Glomerular visceral epithelial cell (primary cell): Measurements from ENCODE around the gene WIZ.

Experiments
- DNase-seq: peaks from one replicate; pipeline ENCODE4 v3.0.0-alpha.2; 2016; ENCODE audit errors: extremely low spot score

WIZ gene

DNA sequence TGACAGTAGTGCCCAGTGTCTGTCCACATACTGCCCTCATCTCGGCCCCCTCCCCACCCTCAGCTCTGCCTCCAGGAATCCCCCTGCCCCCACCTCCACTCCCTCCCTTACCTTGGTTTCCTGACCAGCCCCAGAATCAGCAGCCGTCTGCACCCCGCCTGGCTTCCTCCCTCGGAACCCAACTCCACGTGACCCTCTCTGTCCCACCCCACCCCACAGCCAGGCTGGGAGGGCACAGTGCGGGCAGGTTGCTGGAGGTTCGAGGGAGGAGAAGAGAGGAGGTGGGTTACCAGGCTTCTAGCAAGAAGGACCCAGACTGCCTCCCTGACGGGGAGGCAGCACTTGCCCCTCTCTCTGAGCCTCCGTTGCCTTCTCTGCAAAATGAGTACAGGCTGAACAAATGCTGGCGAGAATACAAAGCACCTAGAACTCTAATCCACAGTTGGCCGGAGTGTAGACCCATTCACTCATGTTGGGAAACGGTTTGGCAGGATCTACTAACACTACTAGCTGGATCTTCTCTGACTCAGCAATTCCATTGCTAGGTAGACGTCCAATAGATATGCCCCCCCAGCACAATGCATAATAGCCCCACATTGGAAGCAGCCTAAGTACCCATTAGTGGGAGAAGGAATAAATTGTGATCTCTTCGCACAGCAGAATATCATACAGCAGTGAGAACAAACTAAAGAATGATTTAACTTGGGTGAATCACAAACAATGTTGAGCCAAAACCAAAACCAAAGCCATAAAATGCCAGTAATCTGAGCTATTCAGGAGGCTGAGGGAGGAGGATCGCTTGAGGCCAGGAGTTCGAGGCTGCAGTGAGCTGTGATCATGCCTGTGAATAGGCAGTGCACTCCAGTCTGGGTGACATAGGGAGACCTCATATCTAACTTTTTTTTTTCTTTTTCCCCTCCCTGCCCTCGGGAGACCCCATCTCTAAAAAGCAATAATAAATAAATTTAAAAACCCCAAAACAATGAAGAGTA, 14.9 kb upstream of the WIZ start, which contains the start of gene RASAL3:
TSS of gene RASAL3 (minus strand) at position 151 of the 992 bp plus-strand sequence. CDS start 186 bp downstream, outside the sequence.
- DNase-seq, result no peak

DNA sequence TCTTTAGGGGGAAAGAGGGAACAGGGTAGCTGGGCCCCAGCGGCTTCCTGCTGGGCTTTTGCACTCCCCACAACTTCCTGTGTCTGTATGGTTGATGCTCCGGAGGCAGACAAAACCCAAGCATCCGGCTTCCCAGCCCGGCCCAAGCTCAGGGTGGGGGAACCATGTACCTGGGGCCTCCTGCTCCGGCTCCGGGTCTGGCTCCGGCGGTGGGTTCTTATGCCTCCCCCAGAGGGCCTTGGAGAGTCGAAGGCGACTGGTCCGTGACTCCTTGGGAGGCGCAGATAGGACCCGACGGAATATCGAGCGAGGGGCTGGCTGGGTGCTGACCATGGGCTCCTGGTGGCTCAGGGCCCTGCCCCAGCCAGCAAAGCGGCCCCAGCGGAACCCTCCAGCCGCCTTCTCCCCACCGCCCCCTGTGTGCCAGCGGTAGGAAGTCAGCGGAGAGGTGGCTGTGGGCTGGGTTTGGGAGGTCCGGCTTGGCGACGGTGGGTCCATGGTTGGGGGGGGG, 14.2 kb upstream of the WIZ start:
- DNase-seq, result no peak

DNA sequence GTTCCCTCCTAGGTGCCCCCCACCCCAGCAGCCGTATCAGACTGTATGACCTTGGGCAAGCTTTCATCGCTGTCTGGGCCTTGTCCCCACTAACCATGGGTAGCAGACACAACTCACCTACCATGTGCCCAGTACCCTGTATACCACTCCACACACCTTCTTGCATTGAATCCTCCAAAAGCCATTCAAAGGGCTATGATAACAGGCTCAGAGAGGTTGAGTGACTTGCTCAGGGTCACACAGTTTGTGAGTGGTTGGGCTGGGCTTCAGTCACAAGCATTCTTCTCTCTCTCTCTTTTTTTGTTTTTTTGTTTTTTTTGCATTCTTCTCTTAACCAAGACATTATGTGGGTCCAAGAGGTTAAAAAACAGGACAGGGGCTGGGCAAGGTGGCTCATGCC, 11.9 kb upstream of the WIZ start:
- DNase-seq, result no peak

DNA sequence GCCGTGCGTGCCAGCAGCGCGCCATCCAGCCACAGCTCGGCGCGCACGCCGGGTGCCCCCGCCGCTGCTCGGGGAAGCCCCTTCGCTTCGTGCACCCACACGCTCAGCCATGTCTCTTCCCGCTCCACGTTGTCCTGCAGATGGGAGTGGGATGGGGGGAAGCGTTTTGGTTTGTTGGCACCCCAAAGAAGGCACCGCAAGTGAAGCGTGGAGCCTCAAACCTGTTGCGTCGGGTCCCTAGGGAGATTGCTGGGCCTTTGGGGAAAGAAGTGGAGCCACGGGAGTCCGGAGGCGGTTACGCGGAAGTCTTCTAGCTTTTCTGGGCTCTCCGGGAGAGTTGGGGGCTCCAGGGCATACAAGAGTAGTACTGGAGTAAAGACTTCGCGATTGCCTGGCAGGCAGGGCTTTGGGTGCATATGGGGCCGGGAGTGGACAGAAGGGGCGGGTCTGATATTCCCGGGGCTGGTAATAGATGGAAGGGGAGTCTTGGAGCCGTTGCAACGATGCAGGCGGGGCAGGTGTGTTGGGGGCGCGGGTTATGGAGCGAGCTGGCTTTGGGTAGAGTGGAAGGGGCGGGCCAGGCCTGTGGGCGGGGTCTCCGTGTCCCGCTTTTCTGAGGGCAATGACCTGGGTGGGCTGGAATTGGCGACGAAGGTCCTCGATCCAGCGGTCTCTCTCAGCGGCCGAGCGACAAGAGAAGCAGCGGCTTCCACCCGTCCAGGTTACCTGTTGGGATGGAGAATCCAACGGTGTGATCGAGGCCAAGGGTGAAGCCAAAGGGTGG, 8.1 kb upstream of the WIZ start:
- no peak for DNase-seq

DNA sequence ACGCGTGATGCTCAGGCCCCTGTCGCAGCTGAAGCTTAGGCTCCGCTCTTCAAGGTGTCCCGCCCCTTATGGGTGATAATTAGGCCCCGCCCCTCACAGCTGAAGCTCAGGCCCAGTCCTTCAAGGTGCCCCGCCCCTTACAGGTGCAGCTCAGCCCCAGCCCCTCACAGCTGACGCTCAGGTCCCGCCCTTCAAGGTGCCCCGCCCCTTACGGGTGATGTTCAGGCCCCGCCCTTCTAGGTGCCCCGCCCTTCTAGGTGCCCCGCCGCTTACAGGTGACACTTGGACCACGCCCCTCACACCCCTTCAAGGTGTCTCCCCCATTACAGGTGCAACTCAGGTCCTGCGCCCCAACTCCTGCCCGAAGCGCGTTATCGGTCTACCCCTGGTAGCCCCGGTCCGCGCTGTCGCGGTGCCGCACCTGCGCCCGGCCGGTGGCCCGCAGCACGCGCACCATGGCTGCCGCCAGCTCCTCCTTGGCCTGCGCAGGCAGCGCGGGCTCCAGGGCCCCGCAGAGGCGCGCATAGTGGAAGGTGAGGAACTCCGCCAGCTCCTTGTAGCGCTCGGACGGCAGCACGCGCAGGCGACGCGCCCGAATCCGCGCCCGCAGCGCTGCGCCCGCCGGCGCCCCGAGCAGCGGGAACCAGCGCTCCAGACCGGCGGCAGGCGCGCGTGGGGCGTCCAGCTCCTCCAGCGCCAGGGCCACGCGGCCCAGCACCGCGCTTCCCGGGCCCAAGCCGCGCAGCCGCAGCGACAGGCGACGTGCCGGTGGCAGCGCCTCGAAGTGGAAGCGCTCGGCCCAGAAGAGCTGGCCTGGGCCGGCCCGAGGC, 7.3 kb upstream of the WIZ start:
- no peak for DNase-seq

DNA sequence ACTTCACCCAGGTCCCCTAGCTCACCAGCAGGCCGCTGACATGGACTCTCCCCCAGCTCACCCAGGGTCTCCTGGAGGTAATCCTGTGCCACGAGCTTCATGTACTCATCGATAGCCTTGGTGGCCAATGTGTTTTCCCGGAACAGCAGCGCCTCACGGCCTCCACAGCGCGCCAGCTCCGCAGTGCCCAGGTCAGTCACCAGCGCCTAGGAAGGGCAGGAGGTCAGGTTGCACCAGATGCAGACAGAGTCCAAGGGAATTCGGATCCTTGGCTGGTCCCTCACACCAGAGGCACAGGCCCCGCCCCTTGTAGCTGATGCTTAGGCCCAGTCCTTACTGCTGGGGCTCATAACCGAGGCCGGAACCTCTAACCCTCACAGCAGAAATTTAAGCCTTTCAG, 6.7 kb upstream of the WIZ start:
- no peak for DNase-seq

DNA sequence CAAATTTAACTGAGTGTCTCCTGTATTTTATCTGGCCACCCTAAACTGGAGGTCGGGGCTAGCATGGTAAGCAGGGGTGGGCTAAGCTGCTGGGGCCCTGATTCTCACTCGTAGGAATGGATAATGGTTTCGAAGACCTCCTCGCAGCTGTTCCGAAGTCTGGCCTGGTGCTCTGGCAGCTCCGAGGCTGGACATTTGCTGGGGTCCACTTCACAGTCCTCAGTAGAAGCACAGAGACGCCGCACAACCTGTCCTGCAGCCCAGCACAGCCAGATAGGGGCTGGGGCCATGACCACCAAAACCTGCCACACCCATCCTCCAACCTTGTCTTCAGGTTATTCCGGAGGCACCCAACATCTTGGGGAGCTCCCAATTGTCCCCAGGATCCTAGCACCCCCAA, 6.2 kb upstream of the WIZ start:
- DNase-seq, result no peak

DNA sequence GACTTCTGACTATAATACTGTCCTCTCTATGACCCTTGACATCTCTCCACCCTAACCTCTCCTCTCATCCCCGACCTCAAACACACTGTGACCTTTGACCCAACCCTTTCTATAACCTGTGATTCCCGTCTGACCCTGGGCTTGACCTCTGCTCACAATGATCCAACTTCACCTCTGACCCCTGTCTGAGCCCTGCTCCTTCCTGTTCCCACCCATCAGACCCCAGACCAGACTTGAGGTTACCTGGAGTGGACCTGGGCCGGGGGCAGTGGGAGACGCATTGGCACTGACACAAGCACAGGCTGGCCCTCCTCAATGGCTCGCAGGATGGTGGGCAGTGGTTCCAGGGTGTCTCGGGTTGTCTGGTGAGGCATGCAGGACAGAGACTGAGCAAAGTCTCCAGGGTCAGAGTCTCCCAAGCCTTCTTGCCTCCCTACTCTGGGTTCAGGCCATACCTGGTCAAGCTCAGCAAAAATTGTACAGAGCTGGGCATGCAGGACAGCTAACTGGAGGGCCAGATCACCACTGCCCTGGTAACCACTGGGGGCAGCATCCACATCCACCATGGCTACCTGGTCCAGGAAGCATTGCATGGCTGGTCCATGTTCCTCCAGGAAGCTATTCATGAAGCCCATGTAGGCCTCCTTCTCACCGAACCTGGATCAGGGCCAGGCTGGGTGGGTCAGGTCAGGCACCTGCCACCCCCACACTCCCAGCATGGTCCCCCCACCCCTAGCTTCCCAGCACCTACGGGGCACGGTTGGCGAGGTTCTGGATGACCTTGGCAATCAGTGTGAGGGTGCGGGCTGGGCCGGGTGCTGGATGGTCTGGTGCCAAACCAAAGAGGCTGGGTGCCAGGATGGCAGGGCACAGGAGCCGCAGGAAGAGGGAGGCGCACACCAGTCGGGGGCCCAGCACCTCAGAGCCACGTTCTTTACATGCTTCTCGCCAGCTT, 4.4 kb upstream of the WIZ start:
- no peak for DNase-seq

DNA sequence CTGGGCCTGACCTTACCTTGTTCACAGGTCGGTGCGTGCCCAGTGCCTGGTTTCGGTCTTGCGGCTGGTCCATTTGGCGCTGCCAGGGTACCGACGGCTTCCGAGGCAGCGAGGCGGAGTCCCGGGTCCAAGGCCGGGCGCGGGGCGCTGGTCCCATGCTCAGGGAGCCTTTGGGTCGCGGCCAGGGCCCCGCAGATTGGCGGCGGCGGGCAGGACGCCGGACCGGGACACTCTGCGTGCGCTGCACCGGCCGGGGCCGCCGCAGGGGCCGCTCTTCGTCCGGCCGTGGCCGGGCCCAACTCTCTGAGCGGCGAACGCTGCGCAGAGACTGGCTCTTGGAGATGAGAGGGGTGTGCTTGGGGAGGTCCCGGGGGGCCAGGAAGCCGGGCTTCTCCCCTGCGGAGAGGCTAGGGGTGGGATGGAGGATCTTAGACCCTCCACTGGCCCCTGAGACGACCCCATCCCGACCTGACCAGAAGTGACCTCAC, 3.4 kb upstream of the WIZ start:
- no peak for DNase-seq

DNA sequence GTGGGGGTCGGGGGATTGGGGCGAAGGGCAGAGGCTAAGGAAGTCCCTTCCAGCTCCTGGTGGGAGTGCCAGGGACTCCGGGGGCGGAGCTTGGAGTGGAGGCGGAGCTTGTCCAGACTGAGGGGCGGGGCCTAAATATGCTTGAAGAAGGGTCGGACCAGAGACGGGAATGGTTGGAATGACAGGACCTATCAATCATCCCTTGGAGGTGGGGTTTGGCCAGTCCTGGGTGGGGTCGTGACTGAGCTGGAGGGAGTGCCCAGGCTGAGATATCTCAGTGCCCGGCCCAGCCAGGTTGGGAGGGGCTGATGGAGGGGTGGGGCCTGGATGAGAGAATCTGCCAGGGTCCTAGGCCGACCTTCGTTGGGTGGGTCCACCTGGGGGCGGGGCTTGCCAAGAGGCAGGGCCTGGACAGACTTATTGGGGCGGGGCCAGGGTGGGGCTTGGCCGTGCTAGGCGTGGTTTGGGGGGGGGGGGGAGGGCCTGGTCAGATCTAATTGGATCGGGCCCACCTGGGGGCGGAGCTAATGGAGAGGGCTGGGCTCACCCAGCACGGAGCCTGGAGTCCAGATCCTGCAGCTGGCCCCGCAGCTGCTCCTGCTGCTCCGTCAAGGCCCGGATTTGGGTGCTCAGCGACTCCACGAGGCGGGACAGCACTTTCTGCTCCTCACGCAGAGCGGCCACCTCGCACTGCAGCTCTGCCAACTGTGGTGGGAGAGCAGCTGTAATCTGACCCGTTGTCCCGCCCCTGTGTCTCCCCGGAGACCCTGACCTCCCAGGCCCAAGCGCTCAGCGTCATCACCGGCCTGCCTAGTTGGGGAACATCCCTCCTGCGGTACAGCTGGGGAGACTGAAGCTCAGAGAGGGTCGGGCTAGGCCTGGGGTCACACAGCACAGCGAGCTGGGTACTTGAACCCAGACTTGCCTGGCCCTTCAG, 2.6 kb upstream of the WIZ start:
- peak; percentile 49 for DNase-seq

DNA sequence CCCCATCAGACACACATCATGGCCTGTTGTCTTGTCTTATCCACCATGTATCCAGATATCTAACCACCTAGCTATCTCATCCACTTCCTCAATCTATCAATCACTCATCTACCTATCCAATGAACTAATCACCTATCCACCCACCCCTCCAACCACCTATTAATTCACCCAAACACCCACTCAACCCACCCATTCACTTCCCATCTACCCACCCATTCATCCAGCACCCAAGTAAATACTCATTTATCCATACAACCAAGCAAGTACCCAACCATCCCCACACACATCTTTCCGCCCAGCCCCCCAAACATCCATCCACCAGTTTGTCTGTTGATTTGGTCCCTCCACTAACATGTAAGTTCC, 753 bp upstream of the WIZ start:
- DNase-seq, result no peak

DNA sequence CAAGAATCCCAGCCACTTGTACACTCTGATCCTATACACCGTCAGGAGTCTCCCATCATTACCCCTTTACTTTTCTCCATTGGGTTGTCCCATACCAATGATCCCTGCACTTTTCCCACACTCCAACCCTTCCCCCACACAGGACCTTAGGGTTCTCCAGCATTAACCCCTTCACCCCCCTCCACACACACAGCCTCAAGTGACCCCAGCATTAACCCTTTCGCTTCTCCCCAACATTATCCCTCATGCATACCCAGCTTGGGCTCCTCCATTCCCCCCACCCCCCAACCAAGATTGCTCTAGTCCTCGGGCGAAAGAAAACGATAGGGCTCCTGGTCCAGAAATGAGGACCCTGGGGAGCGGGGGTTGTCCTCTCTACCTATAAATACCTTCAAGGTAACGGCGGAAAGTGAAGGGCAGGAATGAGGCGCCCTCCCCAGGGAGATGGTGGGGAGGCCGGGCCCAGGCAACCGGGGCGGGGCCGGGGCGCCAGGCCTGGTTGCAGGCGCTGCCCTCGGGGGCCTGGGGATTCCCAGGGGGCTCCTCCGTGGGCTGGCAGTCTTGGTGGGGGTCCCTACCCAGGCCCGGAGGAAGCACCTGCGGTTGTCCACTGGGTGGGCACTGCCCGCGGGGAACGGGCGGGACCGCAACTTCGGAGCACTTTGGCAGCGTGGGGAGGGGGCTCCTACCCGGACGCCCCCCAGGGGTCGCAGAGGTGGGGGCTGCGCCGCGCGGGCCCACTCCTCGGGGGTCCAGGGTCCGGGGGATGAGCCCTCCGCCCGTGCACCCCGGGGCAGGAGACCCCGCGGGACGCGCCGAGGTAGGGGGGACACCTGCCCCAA, 757 bp downstream of the WIZ start:
- DNase-seq, result no peak

DNA sequence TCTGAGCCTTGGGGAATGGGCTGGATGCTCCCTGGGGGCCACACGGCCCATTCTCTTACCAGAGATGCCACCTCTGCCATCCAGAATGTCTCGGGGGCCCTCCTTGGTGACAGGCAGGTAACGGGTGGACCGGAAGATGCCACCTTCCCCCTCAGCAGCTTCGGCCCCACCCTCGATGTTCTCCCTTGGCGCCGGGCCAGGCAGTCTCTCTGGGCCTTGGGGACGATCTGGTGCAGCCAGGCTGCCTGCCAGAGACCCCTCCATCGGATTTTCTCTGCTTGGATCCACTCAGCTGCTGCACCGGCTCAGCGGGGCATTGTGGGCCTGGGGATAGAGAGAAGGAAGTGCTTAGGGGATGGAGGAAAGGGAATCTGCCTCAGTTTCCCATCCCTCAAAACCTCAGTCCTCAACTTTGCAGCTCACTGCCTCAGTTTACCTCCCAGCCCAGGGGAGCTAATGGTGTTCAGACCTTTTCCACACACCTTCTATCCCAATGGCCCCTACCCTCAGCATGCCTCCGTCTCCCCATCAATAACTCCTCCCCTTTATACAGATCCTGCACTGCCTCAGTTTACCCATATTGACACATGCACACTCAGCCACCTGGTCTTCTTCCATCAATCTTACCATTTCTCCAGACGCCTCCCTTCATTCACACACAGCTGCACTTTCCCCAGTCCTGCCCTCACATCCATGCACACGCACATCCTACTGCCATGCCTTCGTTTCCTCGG, 1.5 kb downstream of the WIZ start:
- DNase-seq, result no peak

DNA sequence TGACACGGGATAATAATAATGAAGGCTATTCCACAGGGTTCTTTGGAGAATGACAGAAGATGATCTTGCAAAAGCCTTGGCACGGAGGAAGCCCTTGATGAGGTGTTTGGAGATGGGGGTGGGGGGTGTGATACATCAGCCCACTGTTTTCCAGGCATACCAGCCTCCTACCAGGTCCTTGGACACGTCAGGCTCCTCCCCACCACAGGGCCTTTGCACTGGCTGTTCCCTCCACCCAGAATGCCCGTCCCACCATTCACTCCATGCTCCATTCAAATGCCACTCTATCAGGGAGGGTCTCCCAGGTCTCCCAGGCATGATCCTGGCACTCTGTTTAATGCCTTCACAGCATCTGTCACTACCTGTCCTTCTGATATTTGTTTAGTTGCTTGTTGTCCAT, 2.7 kb downstream of the WIZ start:
- no peak for DNase-seq

DNA sequence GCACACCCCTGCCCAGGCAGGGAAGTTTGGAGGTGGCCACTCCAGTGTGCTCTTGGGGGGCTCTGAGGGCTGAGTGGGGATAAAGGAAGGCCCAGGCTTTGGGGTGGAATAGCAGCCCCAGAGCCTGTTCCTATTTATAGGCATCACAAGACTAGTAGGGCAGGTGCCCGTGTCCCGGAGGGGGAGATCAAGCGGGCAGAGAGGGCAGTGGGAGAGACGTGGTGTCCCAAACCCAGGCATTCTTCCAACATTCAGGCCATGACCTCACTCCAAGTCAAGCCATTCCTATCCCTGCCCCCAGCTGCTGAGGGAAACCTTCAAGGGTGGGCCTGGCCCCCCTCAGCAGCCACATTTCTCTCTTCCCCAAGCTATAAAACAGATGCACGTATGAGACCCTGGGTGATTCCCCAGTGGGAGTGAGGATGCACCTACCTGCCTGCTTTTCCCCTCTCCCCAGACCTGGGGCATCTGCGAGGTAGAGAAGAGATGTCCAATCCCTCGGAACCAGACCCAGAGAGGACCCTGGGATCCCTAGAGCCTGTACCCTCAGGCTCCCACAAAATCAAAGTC, 3.9 kb downstream of the WIZ start:
- no peak for DNase-seq

DNA sequence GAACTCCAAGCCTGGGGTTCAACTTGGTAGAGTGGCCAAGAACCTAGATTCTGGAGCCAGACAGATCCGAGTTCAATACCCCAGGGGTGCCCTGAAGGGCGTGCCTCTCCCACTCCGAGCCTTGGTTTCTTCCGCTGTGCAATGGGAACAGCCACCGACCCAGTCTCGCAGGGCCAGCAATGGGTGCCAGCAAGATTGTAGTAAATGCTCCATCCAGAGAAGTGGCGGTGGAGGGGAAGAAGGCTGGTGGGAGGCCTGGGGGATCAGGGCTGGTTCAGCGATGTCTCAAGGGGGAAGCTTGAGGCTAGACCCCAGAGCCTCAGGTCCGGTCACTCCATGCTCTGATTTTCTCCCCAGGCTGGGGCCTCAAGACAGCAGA, 4.5 kb downstream of the WIZ start:
- DNase-seq, result no peak

DNA sequence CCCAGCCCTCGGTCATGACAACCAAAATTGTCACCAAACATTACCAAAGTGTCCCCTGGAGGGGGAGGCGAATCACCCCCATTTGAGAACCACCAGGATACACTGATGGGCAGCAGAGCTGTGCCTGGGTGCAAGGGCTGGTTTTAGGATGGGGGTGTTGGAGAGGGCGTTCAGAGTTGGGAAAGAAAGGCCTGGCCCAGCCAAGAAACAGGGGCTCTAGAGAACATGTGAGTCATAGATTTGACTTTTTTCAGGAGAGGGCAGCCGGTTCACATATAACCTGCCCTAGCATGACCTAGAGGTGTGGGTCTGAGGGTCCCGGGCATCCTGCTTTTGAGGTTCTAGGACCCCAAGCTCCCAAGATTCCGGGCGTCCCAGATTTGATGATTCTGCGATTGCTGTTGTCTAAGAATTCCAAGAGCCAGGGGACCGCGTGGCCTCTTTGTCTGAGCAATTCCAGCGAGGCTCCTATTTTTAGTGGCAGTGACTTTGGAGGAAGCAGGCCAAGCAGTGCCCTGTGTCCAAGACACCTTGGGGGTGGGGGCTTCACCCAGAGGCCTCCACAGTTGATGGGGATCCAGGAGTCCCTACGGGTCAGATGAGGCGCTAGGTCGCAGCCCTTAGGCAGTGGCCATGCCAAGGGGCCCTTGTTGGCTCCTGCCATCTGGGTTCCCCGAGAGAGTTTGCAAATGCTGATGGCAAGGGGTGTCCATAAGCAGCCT, 5.1 kb downstream of the WIZ start:
- DNase-seq, result no peak
